HG02763 (cell line): Measurements from ENCODE around the gene TGFBR3.
A peak's percentile ranks its signal among the peaks of the same experiment; 100 is the strongest.

Experiments used
- ATAC-seq: cut with Tn5 transposase; IDR thresholded peaks from one replicate; pipeline ENCODE4 v1.9.1; 2021; ENCODE audit warnings: mild to moderate bottlenecking, moderate library complexity; ENCODE audit not compliant: unreplicated experiment

The TGFBR3 gene

DNA sequence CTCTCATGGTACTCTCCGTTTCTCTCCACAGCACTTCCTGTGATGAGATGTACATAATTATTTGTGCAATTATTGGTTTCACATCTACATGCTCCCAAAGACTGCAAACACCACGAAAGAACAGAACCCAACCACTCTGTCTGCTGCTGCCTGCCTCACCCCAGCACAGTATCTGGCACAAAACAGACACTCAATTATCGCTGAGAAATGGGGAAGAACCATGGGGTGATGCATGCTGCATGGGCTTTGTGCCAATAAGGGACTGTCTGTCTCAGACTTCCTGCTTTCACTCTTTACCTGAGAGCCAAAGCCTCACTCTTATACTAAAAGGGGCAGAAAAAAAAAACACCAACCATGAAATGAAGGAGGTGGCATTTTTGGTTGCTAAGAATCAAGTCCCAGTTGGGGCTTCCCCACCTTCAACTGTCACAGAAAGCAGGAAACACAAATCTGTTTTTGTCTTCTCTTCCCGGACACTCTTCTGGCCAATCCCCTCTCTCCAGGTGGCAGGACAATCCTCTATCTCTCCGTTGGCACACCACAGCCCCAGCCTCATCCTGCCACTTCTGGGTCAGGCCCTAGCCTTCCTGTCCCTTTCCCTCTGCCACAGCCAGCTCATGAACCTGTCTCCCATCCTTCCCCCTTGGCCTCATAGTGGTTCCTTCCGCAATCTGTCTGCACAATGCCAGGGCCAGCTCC lies 82.0 kb downstream of the TGFBR3 start:
- ATAC-seq, result peak; percentile 86

DNA sequence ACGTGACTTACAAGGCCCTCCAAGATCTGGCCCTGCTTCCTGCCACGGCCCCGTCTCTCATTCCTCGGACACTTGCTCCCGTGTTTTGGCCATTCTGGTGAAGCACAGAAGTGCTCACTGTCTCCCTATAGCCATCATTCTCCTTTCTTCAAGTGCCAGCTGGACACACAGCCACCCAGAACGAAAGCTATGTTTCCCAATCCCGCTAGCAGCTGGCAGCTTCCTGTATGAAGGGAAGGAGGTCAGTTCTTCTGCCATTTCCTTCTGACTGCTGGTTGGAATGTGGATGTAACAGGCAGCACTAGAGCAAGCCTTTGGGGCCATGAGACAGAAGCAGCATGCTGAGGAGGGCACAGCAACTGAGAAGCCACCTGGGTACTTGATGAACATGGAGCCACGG lies 82.8 kb downstream of the TGFBR3 start:
- no peak for ATAC-seq

DNA sequence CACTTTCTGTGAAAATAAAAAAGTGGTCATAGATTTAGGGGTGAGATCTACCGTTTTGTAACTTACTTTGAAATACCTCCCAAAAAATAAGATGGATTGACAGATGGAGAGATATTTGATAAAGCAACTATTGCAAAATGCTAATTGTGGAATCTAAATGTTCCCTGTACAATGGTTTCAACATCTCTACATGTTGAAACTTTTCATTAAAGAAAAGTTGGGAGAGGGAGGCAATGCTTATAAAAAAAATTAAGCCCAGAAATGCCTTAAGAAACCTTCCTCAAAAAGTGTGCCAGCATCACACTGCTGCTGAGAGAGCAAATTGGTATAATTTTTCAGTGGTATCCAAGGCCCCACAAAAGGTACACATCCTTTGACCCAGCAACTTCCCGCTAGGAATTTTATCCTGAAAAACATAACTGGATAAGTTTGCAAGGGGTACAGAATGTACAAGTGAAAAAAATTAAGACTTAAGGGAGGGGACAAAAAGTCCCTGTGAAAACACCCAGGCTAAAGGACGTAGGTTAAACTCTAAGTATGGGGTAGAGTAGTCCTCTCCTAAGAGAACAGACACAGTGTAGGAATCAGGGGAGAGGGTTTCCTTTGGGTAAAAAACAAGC lies 84.3 kb downstream of the TGFBR3 start:
- ATAC-seq, result no peak

DNA sequence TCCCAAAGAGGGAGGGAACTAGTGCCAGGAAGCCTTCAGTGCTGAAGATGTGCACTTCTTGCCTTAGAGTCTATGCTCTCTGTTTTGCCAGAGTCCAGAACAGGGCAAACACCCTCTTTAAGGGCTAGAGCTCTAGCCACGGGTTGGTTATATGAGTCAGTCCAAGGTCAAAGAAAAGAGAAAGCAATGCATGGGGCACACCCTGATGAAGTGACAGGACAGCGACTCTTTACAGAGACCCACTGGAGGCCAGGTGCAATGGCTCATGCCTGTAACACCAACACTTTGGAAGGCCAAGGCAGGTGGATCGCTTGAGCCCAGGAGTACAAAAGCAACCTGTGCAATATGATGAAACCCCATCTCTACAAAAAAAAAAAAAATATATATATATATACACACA lies 86.1 kb downstream of the TGFBR3 start:
- ATAC-seq, result no peak

DNA sequence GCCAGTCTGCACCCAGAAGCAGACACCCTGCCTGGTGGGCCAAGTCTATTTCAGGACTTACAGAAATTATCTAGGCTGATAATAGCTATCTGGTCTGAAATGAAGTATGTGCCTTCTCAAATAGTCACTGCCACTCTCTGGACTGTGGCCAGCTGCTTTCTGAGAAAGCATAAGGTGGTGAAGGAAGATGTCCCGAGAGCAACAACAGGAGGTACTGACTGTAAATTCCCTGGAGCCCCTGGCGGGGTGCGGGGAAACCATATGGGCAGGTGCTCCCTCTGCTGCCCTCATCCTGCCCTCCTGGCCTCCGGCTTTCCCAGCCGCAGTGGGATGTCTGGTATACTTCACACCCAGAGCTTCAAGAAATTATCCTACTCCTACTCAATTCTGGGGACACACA lies 86.8 kb downstream of the TGFBR3 start:
- no peak for ATAC-seq

DNA sequence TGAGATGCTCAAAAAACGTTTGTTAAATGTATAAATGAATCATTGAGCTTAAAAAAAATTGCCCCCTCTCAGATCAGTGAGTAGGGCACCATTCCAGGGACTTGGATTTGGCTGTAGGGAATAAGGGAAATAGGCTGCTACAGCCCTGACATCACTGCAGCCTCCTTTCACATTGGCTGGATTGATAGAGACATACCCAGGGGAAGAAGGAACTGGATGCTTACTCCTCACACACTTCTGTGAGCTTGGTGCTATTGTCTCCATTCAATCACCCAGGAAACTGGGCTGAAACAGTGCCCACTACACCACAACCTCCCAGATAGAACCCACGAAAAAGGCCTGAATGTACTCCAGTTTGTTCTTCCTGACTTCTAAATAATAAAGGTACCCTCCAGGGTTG lies 87.2 kb downstream of the TGFBR3 start:
- ATAC-seq, result no peak

DNA sequence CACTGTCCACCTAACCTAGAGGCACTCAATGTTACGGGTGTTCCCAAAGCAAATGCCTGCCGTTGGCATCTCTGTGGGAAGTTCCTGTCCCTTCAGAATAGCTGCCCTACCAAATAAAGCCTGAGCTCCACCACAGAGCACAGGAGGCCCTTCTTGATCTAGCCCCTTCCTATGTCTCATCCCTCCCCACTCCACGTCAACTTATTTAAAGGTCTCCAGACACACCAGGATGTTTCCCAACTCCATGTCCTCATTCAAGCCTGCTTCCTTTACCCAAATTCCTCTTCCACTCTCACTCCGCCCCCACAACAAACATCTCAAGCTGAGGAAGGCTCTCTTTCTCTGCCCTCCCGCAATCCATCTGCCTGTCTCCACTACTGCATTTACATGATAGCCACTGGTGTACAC lies 87.7 kb downstream of the TGFBR3 start:
- no peak for ATAC-seq

DNA sequence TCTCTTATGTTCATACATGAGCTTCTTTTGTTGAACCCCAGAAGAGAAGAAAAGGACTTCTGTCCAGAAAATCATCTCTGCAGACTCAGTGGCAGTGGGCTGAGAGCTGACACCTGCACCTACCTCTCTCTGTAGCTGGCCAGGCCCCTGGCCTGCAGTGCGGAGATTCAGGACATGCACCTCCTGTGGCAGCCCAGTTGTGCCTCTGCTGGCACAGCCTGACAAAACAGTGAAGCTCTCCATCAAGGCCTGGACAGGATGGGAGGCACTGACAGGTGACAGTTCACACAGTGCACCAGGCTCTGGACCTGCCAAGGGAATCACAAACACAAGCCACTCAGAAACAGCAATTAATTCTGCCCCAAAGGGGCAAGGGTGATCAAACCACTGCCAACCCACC lies 88.8 kb downstream of the TGFBR3 start:
- no peak for ATAC-seq

DNA sequence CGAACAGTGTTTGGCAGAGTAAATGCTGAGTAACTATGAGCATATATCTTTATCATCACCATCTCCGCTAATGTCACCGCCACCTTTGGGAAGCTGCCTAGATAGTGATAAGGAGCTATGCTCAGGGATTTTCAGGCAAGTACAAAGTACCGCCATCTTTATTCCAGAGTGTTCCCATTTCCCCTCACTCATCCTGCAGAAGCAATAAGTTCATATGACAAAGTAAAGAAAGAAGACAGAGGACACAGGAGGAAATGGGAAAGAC lies 89.6 kb downstream of the TGFBR3 start:
- no peak for ATAC-seq

DNA sequence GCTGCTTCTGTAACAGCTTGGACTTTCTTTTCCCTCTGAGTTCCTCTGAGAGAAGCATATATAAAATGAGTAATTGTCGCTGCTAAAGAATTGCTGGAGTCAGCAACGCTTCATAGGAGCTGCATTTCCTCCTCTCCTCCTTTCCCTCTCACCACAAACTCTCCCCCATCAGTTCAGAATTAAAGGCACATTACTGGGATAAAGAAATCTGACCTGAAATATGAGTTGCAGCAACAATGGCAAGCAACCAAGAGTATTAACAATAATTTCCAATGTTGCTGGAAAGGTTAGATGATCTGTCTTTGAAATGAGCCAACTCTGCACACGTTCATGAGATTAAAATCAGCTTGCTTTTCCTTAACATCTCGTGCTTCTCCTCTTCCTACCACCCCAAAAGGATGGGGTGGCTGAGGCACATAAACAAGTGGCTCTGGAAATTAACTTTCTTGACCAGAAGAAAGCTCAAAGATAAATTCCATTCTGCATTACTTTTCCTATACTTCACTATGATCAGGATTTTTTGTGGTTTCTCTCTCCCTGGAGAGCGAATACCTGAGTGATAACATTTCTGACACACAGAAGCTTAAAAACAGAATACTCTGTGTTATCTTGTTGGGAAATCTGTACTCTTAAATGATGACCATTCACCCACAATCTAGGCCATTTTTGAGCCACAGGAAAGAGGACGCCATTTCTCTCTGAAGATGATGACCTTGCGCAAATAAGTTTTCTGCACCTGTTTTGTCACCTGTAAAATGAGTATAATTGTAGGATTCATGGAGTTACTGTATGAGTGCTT lies 90.2 kb downstream of the TGFBR3 start:
- no peak for ATAC-seq

DNA sequence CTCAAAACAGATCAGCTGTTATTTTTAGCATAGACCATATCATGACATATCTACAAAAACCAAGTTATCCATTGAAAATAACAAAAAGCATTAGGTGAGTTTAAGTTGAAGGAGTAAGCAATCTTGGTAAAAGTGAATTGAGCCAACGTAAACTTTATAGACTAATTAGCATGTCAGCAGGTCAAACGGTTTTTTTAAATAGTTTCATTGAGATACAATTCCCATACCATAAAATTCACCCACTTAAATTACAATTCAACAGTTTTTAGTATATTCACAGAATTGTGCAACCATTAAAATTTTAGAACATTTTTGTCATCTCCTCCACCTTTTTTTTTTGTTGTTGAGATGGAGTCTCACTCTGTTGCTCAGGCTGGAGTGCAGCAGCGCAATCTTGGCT lies 92.1 kb downstream of the TGFBR3 start:
- no peak for ATAC-seq

DNA sequence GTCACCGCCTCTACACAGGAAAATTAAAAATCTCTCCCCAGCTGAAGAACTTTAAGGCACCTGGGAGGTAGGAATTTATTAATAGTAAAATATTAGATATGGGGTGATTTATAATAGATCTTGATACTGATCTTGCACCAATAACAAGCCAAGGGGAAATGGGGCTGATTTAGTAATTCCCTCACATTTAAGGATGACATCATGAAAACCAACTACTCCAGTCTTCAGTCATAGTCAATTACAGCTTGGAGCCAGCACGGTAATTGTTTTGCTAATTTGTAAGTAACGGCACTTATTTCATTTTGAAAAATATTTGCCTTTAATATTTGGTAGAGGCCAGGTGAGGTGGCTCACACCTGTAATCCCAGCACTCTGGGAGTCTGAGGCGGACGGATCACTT lies 92.8 kb downstream of the TGFBR3 start:
- ATAC-seq, result no peak

DNA sequence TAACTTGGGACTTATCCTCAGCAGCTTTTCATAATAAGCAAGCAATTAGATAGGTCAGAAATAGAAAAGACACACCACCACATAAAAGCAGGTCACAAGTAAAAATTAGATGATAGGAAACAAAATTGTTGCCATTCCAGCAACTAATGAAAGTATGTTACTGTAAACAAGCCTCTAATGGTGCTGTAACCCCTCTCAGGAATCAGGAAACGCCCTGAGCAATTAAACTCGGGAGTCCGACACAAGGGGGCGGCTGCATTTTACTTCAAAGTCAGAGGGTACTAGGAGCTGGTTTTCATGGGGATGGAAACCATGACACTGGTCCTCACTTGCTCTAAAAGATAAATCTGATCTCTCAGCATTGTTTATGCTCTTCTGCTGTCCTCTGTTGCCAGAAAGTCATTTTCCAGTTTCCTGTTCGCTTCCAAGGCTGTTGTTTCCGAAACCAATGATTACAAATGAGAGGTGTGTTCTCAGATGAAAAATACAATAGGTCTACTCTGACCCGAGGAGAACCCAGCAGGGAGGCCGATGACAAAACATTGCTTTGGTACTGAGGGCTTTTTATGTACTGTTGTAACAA lies 93.4 kb downstream of the TGFBR3 start:
- no peak for ATAC-seq

DNA sequence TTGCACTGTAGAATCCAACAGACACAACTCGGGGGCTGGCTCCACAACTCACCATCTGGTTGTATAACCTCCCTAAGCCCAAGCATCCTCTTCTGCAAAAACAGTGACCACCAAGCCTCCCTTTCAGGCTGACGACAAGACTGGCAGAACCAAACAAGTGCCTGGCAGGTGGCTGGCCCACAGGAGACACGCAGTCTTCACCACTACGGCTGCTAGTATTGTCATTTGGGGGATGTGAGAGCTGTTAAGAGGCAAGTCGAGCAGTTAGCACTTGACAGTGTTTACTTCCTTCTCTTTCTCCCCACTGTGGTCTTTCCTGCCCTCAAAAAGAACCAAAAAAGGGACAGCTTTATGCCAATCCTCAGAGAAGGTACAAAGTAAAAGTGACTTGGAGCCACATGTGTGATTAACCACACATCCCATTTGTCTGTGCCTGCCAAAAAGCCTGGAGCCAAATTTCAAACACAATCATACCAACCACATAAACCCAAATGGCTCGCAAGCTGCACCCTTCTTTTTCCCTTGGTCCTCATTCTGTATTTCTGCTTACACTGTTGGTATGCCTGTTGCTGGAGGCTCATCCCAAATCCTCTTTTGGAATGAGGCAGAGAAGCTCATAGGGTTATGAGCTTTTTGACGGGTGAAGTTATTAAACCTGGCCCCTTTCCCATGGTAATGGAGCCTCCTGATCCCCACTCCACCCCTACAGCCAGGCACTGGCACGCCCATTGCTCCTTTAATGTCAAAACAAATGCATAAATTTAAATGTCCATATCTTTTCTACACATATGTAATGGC lies 94.1 kb downstream of the TGFBR3 start:
- no peak for ATAC-seq

DNA sequence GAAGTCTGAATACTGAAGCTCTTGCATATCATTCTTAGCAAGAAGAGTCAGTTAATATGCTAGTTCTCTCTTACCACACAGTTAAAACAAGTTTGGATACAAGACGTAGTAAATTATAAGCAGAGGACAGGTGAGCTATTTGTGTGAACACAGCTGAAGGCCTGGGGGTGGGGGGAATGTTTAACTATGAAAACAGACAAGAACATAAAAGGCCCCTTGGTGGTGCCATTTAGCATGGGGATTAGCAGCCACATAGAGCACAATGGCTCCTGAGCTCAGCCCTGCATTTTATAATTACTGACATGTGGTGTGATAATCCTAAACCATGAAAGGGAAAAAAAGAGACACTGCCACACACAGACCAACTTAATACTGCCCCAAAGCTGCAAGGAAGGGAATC lies 94.8 kb downstream of the TGFBR3 start:
- ATAC-seq, result no peak

DNA sequence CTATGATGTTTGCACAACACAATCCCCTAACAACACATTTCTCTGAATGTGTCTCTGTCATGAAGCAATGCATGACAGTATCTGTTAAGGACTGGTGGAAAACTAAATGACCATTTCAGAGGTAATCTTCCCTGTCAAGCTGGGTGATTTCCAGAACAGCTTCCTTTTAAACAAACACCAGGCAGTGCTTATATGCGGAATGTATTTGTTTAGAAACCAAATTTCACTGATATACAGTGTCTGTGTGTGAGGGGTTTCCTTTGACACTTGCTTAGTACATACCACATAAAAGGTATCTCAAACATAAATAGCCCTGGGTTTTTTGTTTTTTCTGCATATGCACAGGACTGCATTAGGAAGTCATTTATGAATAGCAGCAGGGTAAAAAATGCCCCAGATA lies 95.6 kb downstream of the TGFBR3 start:
- no peak for ATAC-seq

DNA sequence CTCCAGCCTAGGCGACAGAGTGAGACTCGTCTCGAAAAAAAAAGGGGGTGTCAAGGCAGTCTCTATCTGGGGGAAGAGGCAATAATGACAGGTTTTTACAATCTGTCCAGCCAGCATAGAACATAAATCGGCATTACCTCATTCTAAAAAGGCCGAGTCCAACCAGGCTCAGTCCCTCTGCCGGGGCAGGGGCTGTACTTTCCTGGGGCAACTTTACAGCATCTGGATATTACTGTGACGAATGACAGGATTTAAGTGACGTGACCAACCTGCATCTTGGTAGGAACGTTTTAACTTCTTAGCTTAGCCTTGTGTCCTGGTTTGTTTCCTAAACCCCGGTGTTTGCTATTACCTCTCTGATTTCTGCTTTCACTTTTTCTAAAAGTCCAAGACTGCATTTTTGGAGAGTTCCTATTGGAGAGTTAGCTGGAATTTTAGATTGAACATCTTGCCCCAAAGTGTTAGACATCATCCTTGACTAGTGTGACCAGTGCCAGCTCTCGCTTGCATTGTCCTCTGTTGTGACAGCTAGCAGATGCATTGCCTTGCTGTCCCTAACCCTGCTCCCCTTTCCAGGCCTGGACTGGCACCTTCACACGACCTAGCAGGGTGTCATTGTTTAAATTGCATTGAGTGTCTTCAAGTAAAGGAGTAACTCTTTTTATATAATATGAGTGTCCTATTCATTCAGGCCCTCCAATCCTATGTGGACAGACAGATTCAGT lies 96.5 kb downstream of the TGFBR3 start:
- no peak for ATAC-seq

DNA sequence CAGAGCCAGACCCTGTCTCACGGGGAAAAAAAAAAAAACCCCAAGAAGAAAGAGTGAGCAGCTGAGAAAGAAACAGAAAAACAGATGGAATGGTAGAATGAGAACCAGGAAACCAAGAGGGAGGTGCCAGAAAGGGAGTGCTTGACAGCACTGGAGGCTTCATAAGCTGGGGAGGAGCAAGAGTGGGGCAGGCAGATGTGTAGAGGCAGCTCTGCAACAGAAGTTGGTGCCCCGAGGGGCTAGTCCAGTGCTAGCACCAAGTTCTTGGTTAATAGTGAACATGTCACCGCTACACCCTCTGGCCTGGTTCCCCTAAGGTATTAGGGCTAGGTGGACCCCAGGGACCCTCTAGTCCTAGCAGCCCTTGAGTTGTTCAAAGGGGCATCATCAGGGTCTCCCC lies 98.0 kb downstream of the TGFBR3 start:
- no peak for ATAC-seq

DNA sequence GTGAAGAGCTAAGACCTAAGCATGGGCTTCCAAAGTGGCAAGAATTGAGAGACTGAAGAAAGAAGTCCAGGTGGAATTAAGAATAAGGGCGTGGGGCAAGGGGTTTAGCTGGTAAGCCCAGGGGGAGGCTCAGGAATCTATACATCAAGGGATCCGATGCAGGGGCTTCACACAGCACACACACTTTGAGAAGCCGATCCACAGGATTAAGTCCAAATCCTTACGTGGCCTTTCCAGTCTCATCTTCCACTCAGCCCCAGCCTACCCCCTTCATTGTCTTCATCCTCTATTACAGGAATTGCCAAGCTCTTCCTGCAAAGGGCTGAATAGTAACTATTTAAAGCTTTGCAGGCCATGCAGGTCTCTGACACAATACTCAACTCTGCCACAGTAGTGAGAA lies 101.3 kb downstream of the TGFBR3 start:
- no peak for ATAC-seq

DNA sequence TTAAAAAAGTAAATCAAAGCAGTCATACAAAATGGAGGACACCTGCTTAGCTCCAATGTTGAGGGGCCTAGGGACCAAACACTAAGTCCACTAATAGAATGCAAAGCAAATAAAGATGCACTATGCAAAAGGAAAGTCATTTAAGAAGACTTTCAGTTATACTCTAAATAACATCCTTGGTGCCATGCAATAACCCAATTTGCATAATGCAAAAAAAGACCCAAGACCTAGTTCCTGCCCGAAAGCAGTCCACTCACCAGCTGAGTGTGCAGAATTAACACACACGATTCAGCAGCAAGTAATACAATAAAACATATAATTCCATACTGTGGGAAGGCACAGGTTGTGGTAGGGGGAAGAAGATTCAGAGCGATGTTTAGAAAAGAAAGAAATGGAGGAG lies 101.8 kb downstream of the TGFBR3 start:
- no peak for ATAC-seq
